Activated B cell treated with CpG ODN at 0.5 μM for 24 hours (primary cell): ENCODE measurements around the gene SCAI. TPM values are rescaled to one million over a fixed set of nuclear protein-coding genes. Genes with fewer than 3 reads are reported as not detected.
"Not testable (repeated sequence)": the region's sequence is repeated elsewhere in the genome, so short reads cannot be mapped to it uniquely, and the experiment has no call there.

Source experiments
- ATAC-seq: fragments of 200-7000 bp; cut with Tn5 transposase; one replicate; pipeline ENCODE4 v1.10.0; 2021; ENCODE audit warnings: low read depth, mild to moderate bottlenecking, moderate library complexity
- CTCF ChIA-PET: fragments of 350-600 bp; sonication (Branson Sonifier 250); formaldehyde crosslinking; loops from one replicate; lab custom pipeline; 2021; ENCODE audit warnings: antibody characterized with exemption; lab: Charles Lee
- POLR2A ChIA-PET: fragments of 350-600 bp; sonication (Branson Sonifier 250); formaldehyde crosslinking; loops from one replicate; lab custom pipeline; 2021; ENCODE audit warnings: antibody characterized with exemption; lab: Charles Lee
- DNase-seq: peaks from one replicate; pipeline ENCODE4 v3.0.0; 2022
- H3K27ac Mint-ChIP-seq: one replicate; pipeline ENCODE4 v1.8.0; 2020; ENCODE audit warnings: mixed read lengths
- H3K27me3 Mint-ChIP-seq: one replicate; pipeline ENCODE4 v1.8.0; 2021; ENCODE audit warnings: mixed read lengths
- H3K36me3 Mint-ChIP-seq: one replicate; pipeline ENCODE4 v1.8.0; 2021; ENCODE audit warnings: low read depth, mixed read lengths
- H3K4me1 Mint-ChIP-seq: one replicate; pipeline ENCODE4 v1.8.0; 2021; ENCODE audit warnings: mixed read lengths
- H3K4me3 Mint-ChIP-seq: one replicate; pipeline ENCODE4 v1.8.0; 2020; ENCODE audit warnings: mild to moderate bottlenecking, mixed read lengths
- H3K9me3 Mint-ChIP-seq: one replicate; pipeline ENCODE4 v1.8.0; 2020; ENCODE audit warnings: mixed read lengths
- intact Hi-C: fragments of 100-400 bp; cut with micrococcal nuclease; formaldehyde crosslinking; loops from one replicate; pipeline ENCODE4 v1.15.1; 2024
- total RNA-seq: library from RNA; stranded (reverse); gene quantifications from 2 replicates; pipeline ENCODE4 v1.2.3, GENCODE V29; 2022
- TF ChIP-seq, protein P1 (sequence below): fragments of 200-600 bp; IDR thresholded peaks from one replicate; pipeline ENCODE4 v1.8.0; 2022; ENCODE audit warnings: antibody characterized with exemption, mild to moderate bottlenecking

Gene SCAI
- total RNA-seq, 1 donor from 2014 or later = 11.7 TPM

DNA sequence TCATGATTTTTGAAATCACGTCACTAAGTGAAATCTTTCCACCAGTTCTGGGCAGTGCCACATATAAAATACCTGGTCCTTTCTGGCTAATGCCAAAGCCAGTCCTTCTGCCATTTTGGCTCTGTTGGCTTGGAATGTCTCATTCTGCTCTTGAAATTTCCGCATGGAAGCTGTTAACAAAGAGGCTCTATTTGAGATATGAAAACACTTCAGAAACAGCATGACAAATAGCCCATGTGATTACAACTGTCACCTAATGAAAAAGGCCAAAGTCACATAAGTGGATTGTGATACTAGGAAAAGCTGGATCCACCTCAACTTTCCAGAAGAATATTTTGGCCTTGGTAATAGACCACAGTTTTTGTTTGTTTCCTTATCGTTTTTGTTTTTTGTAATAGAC, 215.2 kb downstream of the SCAI start:
- ChIA-PET POLR2A (interaction anchor here (0.5 to 0.7 kb wide), 2 partner anchors 27 to 272 kb away, joined by 4 read pairs; no protein-coding TSS in a partner anchor), CTCF (no interaction called here)
- Mint-ChIP-seq H3K27ac (no peak overlapping the region), H3K36me3 (peaks cover 52% of the 10 kb centered on the region), H3K4me3 (no peak overlapping the region), H3K4me1 (peaks cover 2% of the 10 kb centered on the region), H3K27me3 (no peaks in the 10 kb centered on the region), H3K9me3 (no peaks in the 10 kb centered on the region)
- ATAC-seq (no peak), DNase-seq (no peak)
- intact Hi-C loops = no loop called here
- TF ChIP-seq, protein P1, sequence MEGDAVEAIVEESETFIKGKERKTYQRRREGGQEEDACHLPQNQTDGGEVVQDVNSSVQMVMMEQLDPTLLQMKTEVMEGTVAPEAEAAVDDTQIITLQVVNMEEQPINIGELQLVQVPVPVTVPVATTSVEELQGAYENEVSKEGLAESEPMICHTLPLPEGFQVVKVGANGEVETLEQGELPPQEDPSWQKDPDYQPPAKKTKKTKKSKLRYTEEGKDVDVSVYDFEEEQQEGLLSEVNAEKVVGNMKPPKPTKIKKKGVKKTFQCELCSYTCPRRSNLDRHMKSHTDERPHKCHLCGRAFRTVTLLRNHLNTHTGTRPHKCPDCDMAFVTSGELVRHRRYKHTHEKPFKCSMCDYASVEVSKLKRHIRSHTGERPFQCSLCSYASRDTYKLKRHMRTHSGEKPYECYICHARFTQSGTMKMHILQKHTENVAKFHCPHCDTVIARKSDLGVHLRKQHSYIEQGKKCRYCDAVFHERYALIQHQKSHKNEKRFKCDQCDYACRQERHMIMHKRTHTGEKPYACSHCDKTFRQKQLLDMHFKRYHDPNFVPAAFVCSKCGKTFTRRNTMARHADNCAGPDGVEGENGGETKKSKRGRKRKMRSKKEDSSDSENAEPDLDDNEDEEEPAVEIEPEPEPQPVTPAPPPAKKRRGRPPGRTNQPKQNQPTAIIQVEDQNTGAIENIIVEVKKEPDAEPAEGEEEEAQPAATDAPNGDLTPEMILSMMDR = no peak

DNA sequence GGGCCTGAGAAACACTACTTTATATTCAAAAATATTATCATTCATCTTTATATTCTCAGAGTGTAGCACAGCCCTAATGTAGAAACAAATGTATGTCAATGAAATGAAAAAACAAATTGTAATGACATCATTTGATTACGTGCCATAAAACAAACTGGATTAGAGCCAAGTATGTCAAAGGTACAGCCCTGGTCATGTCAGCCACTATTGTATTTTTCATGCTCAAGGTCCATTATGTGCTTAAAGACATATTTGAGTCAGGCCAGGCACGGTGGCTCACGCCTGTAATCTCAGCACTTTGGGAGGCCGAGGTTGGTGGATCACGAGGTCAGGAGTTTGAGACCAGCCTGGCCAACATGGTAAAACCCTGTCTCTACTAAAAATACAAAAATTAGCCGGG, 222.9 kb downstream of the SCAI start:
- peaks cover 49% of the 10 kb centered on the region for H3K36me3 Mint-ChIP-seq
- H3K27ac Mint-ChIP-seq, ATAC-seq, H3K4me3 Mint-ChIP-seq, H3K27me3 Mint-ChIP-seq, DNase-seq, intact Hi-C loops, H3K4me1 Mint-ChIP-seq, H3K9me3 Mint-ChIP-seq, CTCF ChIA-PET: not testable (repeated sequence)
- POLR2A ChIA-PET = interaction anchor here (0.7 kb wide), 1 partner anchor 836 kb away, joined by 6 read pairs; no protein-coding TSS in a partner anchor

- no peak for ATAC-seq
- H3K36me3 Mint-ChIP-seq = peaks cover 55% of the 10 kb centered on the region
- intact Hi-C loops = no loop called here
- CTCF ChIA-PET = no interaction called here
- TF ChIP-seq, protein P1 = no peak
- POLR2A ChIA-PET = no interaction called here
- no peak for DNase-seq
- no peak overlapping the region for H3K4me3 Mint-ChIP-seq
- H3K27ac Mint-ChIP-seq = no peak overlapping the region
- H3K27me3 Mint-ChIP-seq = no peaks in the 10 kb centered on the region
- H3K4me1 Mint-ChIP-seq = no peaks in the 10 kb centered on the region
- H3K9me3 Mint-ChIP-seq = no peaks in the 10 kb centered on the region
Measured at GRCh38 chr9:124914753-124915405, 228.4 kb downstream of the SCAI start.

DNA sequence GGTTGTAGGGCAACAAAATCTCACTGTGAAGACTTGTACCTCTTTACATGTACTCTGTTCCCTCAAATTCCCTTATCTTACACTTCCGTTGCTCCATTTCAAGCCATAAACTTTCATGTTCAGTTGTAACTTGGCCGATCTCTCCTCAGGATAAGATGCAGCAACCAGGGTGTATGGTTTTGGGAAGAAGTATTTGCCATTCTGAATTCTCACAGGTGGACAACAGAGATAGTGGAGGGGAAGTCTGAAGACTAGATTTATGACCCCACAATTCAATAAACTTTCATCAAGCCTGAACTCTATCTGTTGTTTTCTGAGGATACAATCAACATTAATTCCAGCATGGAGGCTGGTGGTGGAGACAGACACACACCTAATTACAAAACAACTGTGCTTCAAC, 229.9 kb downstream of the SCAI start:
- CTCF ChIA-PET = no interaction called here
- ATAC-seq (no peak), DNase-seq (no peak)
- POLR2A ChIA-PET = no interaction called here
- TF ChIP-seq, protein P1 = no peak
- Mint-ChIP-seq H3K36me3 (peaks cover 47% of the 10 kb centered on the region), H3K4me1 (no peaks in the 10 kb centered on the region), H3K27ac (no peak overlapping the region), H3K9me3 (no peaks in the 10 kb centered on the region), H3K27me3 (no peaks in the 10 kb centered on the region), H3K4me3 (no peak overlapping the region)
- intact Hi-C loops = no loop called here

DNA sequence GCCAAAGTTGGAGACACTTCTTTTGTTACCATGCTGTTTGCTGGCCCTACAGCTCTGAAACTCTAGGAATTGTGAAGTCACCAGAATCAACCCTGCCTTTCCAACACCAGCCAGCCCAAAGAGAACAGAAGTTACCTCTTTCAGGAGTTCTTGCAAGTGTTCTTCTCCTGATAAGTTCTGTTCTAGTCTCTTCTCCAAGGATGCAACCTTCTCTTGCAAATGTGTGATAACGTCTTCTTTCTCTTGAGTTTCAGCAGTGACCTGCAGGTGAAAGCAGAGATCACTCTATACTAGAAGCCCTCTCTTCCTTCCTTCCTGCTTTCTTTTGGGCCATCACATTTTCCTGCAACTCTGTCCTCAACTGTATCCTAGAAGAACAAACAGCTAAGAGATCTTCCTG, 231.6 kb downstream of the SCAI start:
- no peak overlapping the region for H3K27ac Mint-ChIP-seq

More for the DNA sequence above, 231.6 kb downstream of the SCAI start:
- CTCF ChIA-PET = interaction anchor here (0.6 kb wide), 1 partner anchor 1770 kb away, joined by 3 read pairs; no protein-coding TSS in a partner anchor
- DNase-seq (no peak), ATAC-seq (no peak)
- no peaks in the 10 kb centered on the region for H3K4me1 Mint-ChIP-seq
- POLR2A ChIA-PET = no interaction called here
- H3K9me3 Mint-ChIP-seq = no peaks in the 10 kb centered on the region
- no peaks in the 10 kb centered on the region for H3K27me3 Mint-ChIP-seq
- intact Hi-C loops = no loop called here
- TF ChIP-seq, protein P1 = no peak
- H3K36me3 Mint-ChIP-seq = peaks cover 52% of the 10 kb centered on the region
- no peak overlapping the region for H3K4me3 Mint-ChIP-seq
